Uterus (tissue), 2 donors: ENCODE measurements around the gene CRTC3.

Experiments used
- CTCF ChIP-seq, 4 experiments: fragments of 200-600 bp in 2 of 4; fragments of 450-650 bp in 2 of 4; sonication (generic) in 2 of 4; IDR thresholded peaks; one replicate each; pipeline ENCODE4 v1.5.1; 2016 to 2019; ENCODE audit warnings: antibody characterized with exemption in 4 of 4, mild to moderate bottlenecking in 2 of 4, moderate library complexity in 1 of 4
- POLR2A ChIP-seq, 2 donors: fragments of 450-650 bp; IDR thresholded peaks; one replicate each; pipeline ENCODE4 v1.6.1; 2016; ENCODE audit warnings: antibody characterized with exemption in 2 of 2, mild to moderate bottlenecking in 1 of 2, moderate library complexity in 1 of 2

- TF ChIP-seq POLR2A (IDR thresholded peaks at IDR 0.05) (no peak), CTCF (IDR thresholded peaks at IDR 0.05) (no peak)
Observed at GRCh38 chr15:90520365-90520764, 9.4 kb upstream of the CRTC3 start.
